IMR-90 (cell line): ENCODE results near the gene TPPP3. TPM values are rescaled to one million over a fixed set of nuclear protein-coding genes. Genes with fewer than 3 reads are reported as not detected.
A peak's percentile ranks its signal among the peaks of the same experiment; 100 is the strongest.

Experiments
- ATAC-seq: fragments of 200-7000 bp; cut with Tn5 transposase; 2 replicates; pipeline ENCODE4 v1.9.1; 2020; ENCODE audit warnings: low read depth, mild to moderate bottlenecking, moderate library complexity
- BruUV-seq: library from RNA; stranded (reverse); fragments of 400-500 nt; replicated peaks from 2 replicates; lab custom pipeline; 2021; lab: Mats Ljungman, UMichigan
- CTCF ChIA-PET: fragments of 300-600 bp; formaldehyde crosslinking; extraction: SDS; loops from one replicate; lab custom pipeline; 2021; ENCODE audit warnings: antibody characterized with exemption; lab: Yijun Ruan, JAX
- POLR2A ChIA-PET: fragments of 300-600 bp; sonication (Branson Sonifier 250); formaldehyde crosslinking; loops from one replicate; lab custom pipeline; 2022; ENCODE audit warnings: antibody characterized with exemption; ENCODE audit not compliant: unreplicated experiment; lab: Charles Lee
- DNase-seq: peaks from one replicate; pipeline ENCODE4 v3.0.0; 2013
- H2AFZ ChIP-seq: replicated peaks from 2 replicates; pipeline ENCODE3; 2013; ENCODE audit warnings: low read length, mild to moderate bottlenecking; ENCODE audit not compliant: poor library complexity
- H2AK5ac ChIP-seq: 2 replicates; pipeline ENCODE4 v1.6.1; 2013; ENCODE audit warnings: low read depth, low read length, inconsistent platforms
- H2AK9ac ChIP-seq: replicated peaks from 2 replicates; pipeline ENCODE3; 2013; ENCODE audit warnings: mild to moderate bottlenecking, low read depth, low read length, moderate library complexity; ENCODE audit not compliant: poor library complexity
- H2BK120ac ChIP-seq: 2 replicates; pipeline ENCODE4 v1.6.1; 2013; ENCODE audit warnings: low read depth, low read length, inconsistent platforms
- H2BK15ac ChIP-seq: 3 replicates; pipeline ENCODE4 v1.6.1; 2013; ENCODE audit warnings: low read depth, low read length, inconsistent platforms
- H2BK20ac ChIP-seq: 2 replicates; pipeline ENCODE4 v1.6.1; 2013; ENCODE audit warnings: low read depth, mild to moderate bottlenecking, inconsistent platforms, low read length, moderate library complexity
- H2BK5ac ChIP-seq: 2 replicates; pipeline ENCODE4 v1.6.1; 2013; ENCODE audit warnings: mild to moderate bottlenecking, low read depth, low read length, inconsistent platforms; ENCODE audit not compliant: poor library complexity, severe bottlenecking
- H3K14ac ChIP-seq: replicated peaks from 2 replicates; pipeline ENCODE4 v1.6.1; 2013; ENCODE audit warnings: low read depth, low read length, inconsistent platforms
- H3K18ac ChIP-seq: 2 replicates; pipeline ENCODE4 v1.6.1; 2013; ENCODE audit warnings: low read depth, low read length, control low read depth
- H3K23ac ChIP-seq: 2 replicates; pipeline ENCODE4 v1.6.1; 2013; ENCODE audit warnings: low read depth, low read length, inconsistent platforms
- H3K27ac ChIP-seq: 2 replicates; pipeline ENCODE4 v1.5.1; 2013; ENCODE audit warnings: mild to moderate bottlenecking, control low read depth, low read length; ENCODE audit not compliant: insufficient read depth
- H3K27me3 ChIP-seq: 2 replicates; pipeline ENCODE4 v1.6.1; 2013; ENCODE audit warnings: low read length; ENCODE audit not compliant: control insufficient read depth, insufficient read depth
- H3K36me3 ChIP-seq: 2 replicates; pipeline ENCODE4 v1.6.1; 2013; ENCODE audit warnings: low read length, mixed read lengths; ENCODE audit not compliant: control insufficient read depth, insufficient read depth
- H3K4ac ChIP-seq: 2 replicates; pipeline ENCODE4 v1.6.1; 2013; ENCODE audit warnings: low read depth, low read length, inconsistent platforms
- H3K4me1 ChIP-seq: 2 replicates; pipeline ENCODE4 v1.6.1; 2013; ENCODE audit warnings: low read length, mixed read lengths; ENCODE audit not compliant: control insufficient read depth, insufficient read depth
- H3K4me2 ChIP-seq: 2 replicates; pipeline ENCODE4 v1.6.1; 2013; ENCODE audit warnings: low read depth, mild to moderate bottlenecking, control low read depth, low read length, moderate library complexity
- H3K4me3 ChIP-seq: 2 replicates; pipeline ENCODE4 v1.5.1; 2013; ENCODE audit warnings: low read depth, mild to moderate bottlenecking, control low read depth, low read length, moderate library complexity; ENCODE audit not compliant: insufficient read depth
- H3K56ac ChIP-seq: 2 replicates; pipeline ENCODE4 v1.6.1; 2013; ENCODE audit warnings: low read length, inconsistent platforms; ENCODE audit not compliant: insufficient read depth; ENCODE audit errors: extremely low read depth
- H3K79me1 ChIP-seq, 2 experiments: 2 replicates each; pipeline ENCODE4 v1.6.1; 2013; ENCODE audit warnings: low read length in 2 of 2, inconsistent platforms in 1 of 2, low read depth in 1 of 2
- H3K9ac ChIP-seq: 2 replicates; pipeline ENCODE4 v1.6.1; 2013; ENCODE audit warnings: low read depth, low read length, control low read depth
- H3K9me1 ChIP-seq: 2 replicates; pipeline ENCODE4 v1.6.1; 2013; ENCODE audit warnings: low read length, inconsistent platforms; ENCODE audit not compliant: insufficient read depth
- H3K9me3 ChIP-seq: 2 replicates; pipeline ENCODE4 v1.6.1; 2013; ENCODE audit warnings: low read length; ENCODE audit not compliant: control insufficient read depth, insufficient read depth
- H4K20me1 ChIP-seq: 2 replicates; pipeline ENCODE4 v1.6.1; 2013; ENCODE audit warnings: low read length, inconsistent platforms; ENCODE audit not compliant: insufficient read depth
- H4K5ac ChIP-seq: 2 replicates; pipeline ENCODE4 v1.6.1; 2013; ENCODE audit warnings: mild to moderate bottlenecking, low read depth, low read length, control low read depth
- H4K8ac ChIP-seq, 2 experiments: 2 replicates each; pipeline ENCODE4 v1.6.1; 2013; ENCODE audit warnings: low read depth in 2 of 2, low read length in 2 of 2, control low read depth in 1 of 2, inconsistent platforms in 1 of 2
- H4K91ac ChIP-seq: 2 replicates; pipeline ENCODE4 v1.6.1; 2013; ENCODE audit warnings: low read depth, low read length, inconsistent platforms; ENCODE audit not compliant: insufficient read depth
- CEBPB ChIP-seq: IDR thresholded peaks from 2 replicates; pipeline ENCODE4 v1.6.1; 2012; ENCODE audit warnings: low read depth, low read length, improper control_type of control experiment
- CHD1 ChIP-seq: IDR thresholded peaks from 2 replicates; pipeline ENCODE4 v1.6.1; 2012; ENCODE audit warnings: low read depth, low read length, improper control_type of control experiment
- CTCF ChIP-seq: conservative IDR thresholded peaks from 2 replicates; pipeline ENCODE4 v1.5.1; 2012; ENCODE audit warnings: mild to moderate bottlenecking, low read depth, low read length, improper control_type of control experiment
- FOS ChIP-seq: fragments of 150-350 bp; IDR thresholded peaks from 2 replicates; pipeline ENCODE4 v1.6.1; 2016; ENCODE audit warnings: low read depth, low read length
- MAFK ChIP-seq: IDR thresholded peaks from 2 replicates; pipeline ENCODE4 v1.6.1; 2012; ENCODE audit warnings: low read depth, low read length, improper control_type of control experiment
- MAZ ChIP-seq: IDR thresholded peaks from 2 replicates; pipeline ENCODE4 v1.6.1; 2012; ENCODE audit warnings: low read depth, mild to moderate bottlenecking, low read length, improper control_type of control experiment, moderate library complexity, borderline replicate concordance
- MXI1 ChIP-seq: IDR thresholded peaks from 2 replicates; pipeline ENCODE4 v1.6.1; 2012; ENCODE audit warnings: low read depth, mild to moderate bottlenecking, low read length, moderate library complexity, borderline replicate concordance
- NFE2L2 ChIP-seq: fragments of 150-350 bp; IDR thresholded peaks from 2 replicates; pipeline ENCODE4 v1.6.1; 2016; ENCODE audit warnings: low read depth, mild to moderate bottlenecking, low read length
- POLR2A ChIP-seq: IDR thresholded peaks from 2 replicates; pipeline ENCODE4 v1.6.1; 2012; ENCODE audit warnings: mild to moderate bottlenecking, low read depth, low read length
- RAD21 ChIP-seq: IDR thresholded peaks from 2 replicates; pipeline ENCODE4 v1.6.1; 2012; ENCODE audit warnings: low read length, improper control_type of control experiment
- RCOR1 ChIP-seq: IDR thresholded peaks from 2 replicates; pipeline ENCODE4 v1.6.1; 2012; ENCODE audit warnings: mild to moderate bottlenecking, low read length, improper control_type of control experiment; ENCODE audit not compliant: insufficient replicate concordance
- RFX5 ChIP-seq: IDR thresholded peaks from 2 replicates; pipeline ENCODE4 v1.8.0; 2012; ENCODE audit warnings: low read depth, mild to moderate bottlenecking, low read length, moderate library complexity
- SMC3 ChIP-seq: fragments of 150-350 bp; IDR thresholded peaks from 2 replicates; pipeline ENCODE4 v1.6.1; 2016; ENCODE audit warnings: low read depth, mild to moderate bottlenecking, antibody characterized with exemption, low read length, moderate library complexity
- dilution Hi-C: fragments of 300-500 bp; cut with HindIII; formaldehyde crosslinking; loops from one replicate; pipeline ENCODE4 v1.14.3; 2018; ENCODE audit warnings: low sequenced_read_pairs; ENCODE audit not compliant: unreplicated experiment
- in situ Hi-C: fragments of 300-500 bp; cut with MboI; formaldehyde crosslinking; loops from 3 replicates; pipeline ENCODE4 v1.14.3; 2019; ENCODE audit warnings: low sequenced_read_pairs, inconsistent platforms, mixed read lengths
- intact Hi-C: fragments of 100-400 bp; cut with micrococcal nuclease; formaldehyde crosslinking; loops from 2 replicates; pipeline ENCODE4 v1.10.0; 2022
- polyA plus RNA-seq, 3 experiments: library from polyadenylated mRNA; depleted of rRNA; stranded (reverse); fragments of >200 nt; gene quantifications; 2 replicates each; pipeline ENCODE4 v1.2.3, GENCODE V29; 2012; ENCODE audit warnings: low replicate concordance in 1 of 3
- total RNA-seq: library from RNA; depleted of rRNA; stranded (reverse); fragments of >200 nt; gene quantifications from 2 replicates; pipeline ENCODE4 v1.2.3, GENCODE V29; 2012
- TF ChIP-seq, protein P1 (sequence below): fragments of 150-350 bp; IDR thresholded peaks from 2 replicates; pipeline ENCODE4 v1.6.1; 2017; ENCODE audit warnings: mild to moderate bottlenecking, antibody characterized with exemption, low read length, low read depth

Gene TPPP3
- total and polyA plus RNA-seq, 2 of the 4 experiments (the other 2 are of a cell fraction), result 0.54 to 2.4 TPM

DNA sequence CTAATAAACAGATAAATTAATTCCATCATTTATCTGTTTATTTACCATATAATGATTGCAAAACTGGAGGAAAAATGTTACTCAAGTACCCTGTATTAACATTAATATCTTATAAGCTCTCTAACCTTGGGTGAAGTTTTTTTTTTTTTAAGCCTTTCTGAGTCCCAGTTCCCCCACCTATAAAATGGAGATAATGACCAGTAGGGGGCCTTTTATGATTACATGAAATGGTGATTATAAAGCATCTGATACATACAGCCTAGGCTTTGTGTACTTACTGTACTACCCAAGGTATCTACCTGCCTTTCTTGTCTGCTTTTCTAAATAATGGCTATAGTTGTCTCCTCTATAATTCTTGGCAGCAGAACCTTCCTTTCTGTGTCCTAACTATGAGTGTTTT, 44.1 kb downstream of the TPPP3 start:
- dilution Hi-C loops (no loop called here), intact Hi-C loops (loop anchor here (5.0 kb wide), 2 partner anchors 33 to 118 kb away; no protein-coding TSS in a partner anchor), in situ Hi-C loops (no loop called here)
- Histone ChIP-seq H2AK5ac (no peak overlapping the region), H3K27me3 (peaks cover 4% of the 10 kb centered on the region), H3K18ac (no peak overlapping the region), H3K4me3 (no peak overlapping the region), H3K4me1 (no peaks in the 10 kb centered on the region), H4K5ac (no peak overlapping the region), H3K36me3 (no peaks in the 10 kb centered on the region), H3K4ac (no peak overlapping the region), H2BK120ac (no peak overlapping the region), H4K91ac (no peak overlapping the region), H3K9me1 (no peaks in the 10 kb centered on the region), H3K79me1 (no peaks in the 10 kb centered on the region), H2BK20ac (no peak overlapping the region), H3K9ac (no peak overlapping the region), H3K9me3 (no peaks in the 10 kb centered on the region), H2BK5ac (no peak overlapping the region), H2AK9ac (no peak overlapping the region), H3K23ac (no peak overlapping the region), H4K8ac (no peak overlapping the region), H3K56ac (no peak overlapping the region), H3K27ac (no peak overlapping the region), H4K20me1 (no peaks in the 10 kb centered on the region), H2AFZ (no peak overlapping the region), H2BK15ac (no peak overlapping the region), H3K4me2 (no peak overlapping the region), H3K14ac (no peak overlapping the region)
- CTCF ChIA-PET, result interaction anchor here (0.6 kb wide), 3 partner anchors 10 to 33 kb away, joined by 3 to 5 read pairs (median 3); no protein-coding TSS in a partner anchor
- BruUV-seq, result no TSS peak
- POLR2A ChIA-PET, result no interaction called here
- DNase-seq (peak; percentile 44), ATAC-seq (peak; percentile 46; the same call in 1 of the 2 replicates)
- TF ChIP-seq CHD1, result no peak
- TF ChIP-seq NFE2L2, result no peak
- TF ChIP-seq CTCF, result peak; percentile 61
- peak; percentile 47 for TF ChIP-seq SMC3
- TF ChIP-seq MAZ, result no peak
- TF ChIP-seq CEBPB, result no peak
- no peak for TF ChIP-seq RFX5
- no peak for TF ChIP-seq MXI1
- no peak for TF ChIP-seq POLR2A
- no peak for TF ChIP-seq FOS
- no peak for TF ChIP-seq MAFK
- peak; percentile 38 for TF ChIP-seq RAD21
- TF ChIP-seq, protein P1, sequence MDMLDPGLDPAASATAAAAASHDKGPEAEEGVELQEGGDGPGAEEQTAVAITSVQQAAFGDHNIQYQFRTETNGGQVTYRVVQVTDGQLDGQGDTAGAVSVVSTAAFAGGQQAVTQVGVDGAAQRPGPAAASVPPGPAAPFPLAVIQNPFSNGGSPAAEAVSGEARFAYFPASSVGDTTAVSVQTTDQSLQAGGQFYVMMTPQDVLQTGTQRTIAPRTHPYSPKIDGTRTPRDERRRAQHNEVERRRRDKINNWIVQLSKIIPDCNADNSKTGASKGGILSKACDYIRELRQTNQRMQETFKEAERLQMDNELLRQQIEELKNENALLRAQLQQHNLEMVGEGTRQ, result no peak
- no peak for TF ChIP-seq RCOR1
